Calu3 (cell line): ENCODE data around the gene PRR15L. TPM values are rescaled to one million over a fixed set of nuclear protein-coding genes. Genes with fewer than 3 reads are reported as not detected.

Source experiments
- BruUV-seq: library from RNA; stranded (reverse); fragments of 400-500 nt; replicated peaks from 2 replicates; lab custom pipeline; 2021; lab: Mats Ljungman, UMichigan
- CTCF ChIA-PET: fragments of 300-600 bp; sonication (Branson Sonifier 250); formaldehyde crosslinking; loops from one replicate; lab custom pipeline; 2022; ENCODE audit warnings: antibody characterized with exemption; lab: Charles Lee
- DNase-seq: peaks from one replicate; pipeline ENCODE4 v3.0.0; 2022
- H3K27ac Mint-ChIP-seq: one replicate; pipeline ENCODE4 v1.8.0; 2022; ENCODE audit warnings: mixed read lengths; ENCODE audit not compliant: unreplicated experiment
- H3K27me3 Mint-ChIP-seq: one replicate; pipeline ENCODE4 v1.8.0; 2022; ENCODE audit warnings: mixed read lengths; ENCODE audit not compliant: unreplicated experiment
- H3K36me3 Mint-ChIP-seq: one replicate; pipeline ENCODE4 v1.8.0; 2022; ENCODE audit warnings: mild to moderate bottlenecking, moderate library complexity, mixed read lengths; ENCODE audit not compliant: insufficient read depth, unreplicated experiment
- H3K4me1 Mint-ChIP-seq: one replicate; pipeline ENCODE4 v1.8.0; 2022; ENCODE audit warnings: mild to moderate bottlenecking, low read depth, mixed read lengths; ENCODE audit not compliant: unreplicated experiment
- H3K4me3 Mint-ChIP-seq: one replicate; pipeline ENCODE4 v1.8.0; 2022; ENCODE audit warnings: mild to moderate bottlenecking, low read depth, moderate library complexity, mixed read lengths; ENCODE audit not compliant: unreplicated experiment
- H3K9me3 Mint-ChIP-seq: one replicate; pipeline ENCODE4 v1.8.0; 2022; ENCODE audit warnings: low read depth, mixed read lengths; ENCODE audit not compliant: unreplicated experiment
- CTCF ChIP-seq: fragments of 200-600 bp; IDR thresholded peaks from one replicate; pipeline ENCODE4 v1.8.0; 2022; ENCODE audit warnings: antibody characterized with exemption; ENCODE audit not compliant: unreplicated experiment
- intact Hi-C: fragments of 100-400 bp; cut with micrococcal nuclease; formaldehyde crosslinking; loops from one replicate; pipeline ENCODE4 v1.10.0; 2022; ENCODE audit not compliant: unreplicated experiment
- total RNA-seq: library from RNA; stranded (reverse); gene quantifications from 2 replicates; pipeline ENCODE4 v1.2.3, GENCODE V29; 2022

PRR15L gene
- total RNA-seq, 1 experiment from 2014 or later = 30.2 TPM

GRCh38 chr17:47902039-47902744 lies 55.5 kb downstream of the PRR15L start:
- no peak for TF ChIP-seq CTCF
- CTCF ChIA-PET = interaction anchor here (0.5 kb wide), 1 partner anchor 1059 kb away, joined by 3 read pairs; no protein-coding TSS in a partner anchor
- Mint-ChIP-seq H3K36me3 (peaks cover 21% of the 10 kb centered on the region), H3K4me1 (peaks cover 6% of the 10 kb centered on the region), H3K9me3 (no peaks in the 10 kb centered on the region), H3K27ac (no peak overlapping the region), H3K27me3 (no peaks in the 10 kb centered on the region), H3K4me3 (no peak overlapping the region)
- no TSS peak for BruUV-seq
- intact Hi-C loops = no loop called here
- DNase-seq = no peak

Other genes with a start within 250 kb of the PRR15L start
- gene TBX21, start 224.6 kb downstream of the PRR15L start, total RNA-seq = not detected in 2 replicates
- gene OSBPL7, start 136.1 kb downstream of the PRR15L start, total RNA-seq = 58.3 and 58.4 TPM in 2 replicates
- 70.2 and 84.1 TPM in 2 replicates for gene MRPL10, start 126.3 kb downstream of the PRR15L start, total RNA-seq
- gene LRRC46, start 126.2 kb downstream of the PRR15L start, total RNA-seq = 2.9 and 4.0 TPM in 2 replicates
- 34.8 and 37.0 TPM in 2 replicates for gene SCRN2, start 116.6 kb downstream of the PRR15L start, total RNA-seq
- gene SP6, start 106.7 kb downstream of the PRR15L start, total RNA-seq = 1.1 and 1.2 TPM in 2 replicates
- 21.5 and 22.4 TPM in 2 replicates for gene SP2, start 61.6 kb downstream of the PRR15L start, total RNA-seq
- gene PNPO, start 16.3 kb downstream of the PRR15L start, total RNA-seq = 88.0 and 98.5 TPM in 2 replicates
- gene CDK5RAP3, start 13.2 kb upstream of the PRR15L start, total RNA-seq = 431 and 457 TPM in 2 replicates
- 1.1 and 1.2 TPM in 2 replicates for gene COPZ2, start 79.9 kb upstream of the PRR15L start, total RNA-seq
- gene NFE2L1, start 90.5 kb upstream of the PRR15L start, total RNA-seq = 216 and 247 TPM in 2 replicates
- 111 and 126 TPM in 2 replicates for gene CBX1, start 143.6 kb upstream of the PRR15L start, total RNA-seq
- gene SNX11, start 149.9 kb upstream of the PRR15L start, total RNA-seq = 29.4 and 37.1 TPM in 2 replicates